Fibroblast of lung (primary cell): ENCODE data around the gene SPPL3.

Source experiments
- EZH2 ChIP-seq: IDR thresholded peaks from 2 replicates; pipeline ENCODE4 v1.5.1; 2012; ENCODE audit warnings: low read length, control low read depth, mild to moderate bottlenecking; ENCODE audit errors: missing control alignments
- TF ChIP-seq, protein P1 (sequence below), 2 donors: IDR thresholded peaks in 1 of 2; conservative IDR thresholded peaks in 1 of 2; 1 replicate in 1 of 2; 2 replicates in 1 of 2; pipeline ENCODE4 v1.5.1; 2011 to 2012; ENCODE audit warnings: low read length in 2 of 2, control low read depth in 1 of 2, inconsistent platforms in 1 of 2, low read depth in 1 of 2, mild to moderate bottlenecking in 1 of 2

DNA sequence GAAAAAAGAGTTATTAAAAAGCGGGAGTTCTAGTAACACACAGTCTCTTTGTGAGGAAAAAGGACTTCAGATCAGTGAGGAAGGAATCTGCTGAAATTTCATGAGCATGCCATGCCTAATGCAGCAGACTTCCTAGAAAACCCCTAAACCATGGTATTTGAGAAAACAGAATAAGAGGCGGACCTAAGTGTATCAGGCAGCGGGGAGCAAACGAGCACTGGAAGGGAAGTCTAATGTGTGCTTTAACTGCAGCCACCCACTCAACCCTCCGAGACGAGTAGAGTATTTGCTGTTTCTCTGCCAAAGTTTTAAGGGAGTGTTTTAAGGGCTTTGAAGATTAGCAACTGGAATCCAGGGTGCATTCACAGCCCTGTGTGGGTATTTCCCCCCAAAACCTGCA, 142.1 kb downstream of the SPPL3 start:
- TF ChIP-seq, protein P1, sequence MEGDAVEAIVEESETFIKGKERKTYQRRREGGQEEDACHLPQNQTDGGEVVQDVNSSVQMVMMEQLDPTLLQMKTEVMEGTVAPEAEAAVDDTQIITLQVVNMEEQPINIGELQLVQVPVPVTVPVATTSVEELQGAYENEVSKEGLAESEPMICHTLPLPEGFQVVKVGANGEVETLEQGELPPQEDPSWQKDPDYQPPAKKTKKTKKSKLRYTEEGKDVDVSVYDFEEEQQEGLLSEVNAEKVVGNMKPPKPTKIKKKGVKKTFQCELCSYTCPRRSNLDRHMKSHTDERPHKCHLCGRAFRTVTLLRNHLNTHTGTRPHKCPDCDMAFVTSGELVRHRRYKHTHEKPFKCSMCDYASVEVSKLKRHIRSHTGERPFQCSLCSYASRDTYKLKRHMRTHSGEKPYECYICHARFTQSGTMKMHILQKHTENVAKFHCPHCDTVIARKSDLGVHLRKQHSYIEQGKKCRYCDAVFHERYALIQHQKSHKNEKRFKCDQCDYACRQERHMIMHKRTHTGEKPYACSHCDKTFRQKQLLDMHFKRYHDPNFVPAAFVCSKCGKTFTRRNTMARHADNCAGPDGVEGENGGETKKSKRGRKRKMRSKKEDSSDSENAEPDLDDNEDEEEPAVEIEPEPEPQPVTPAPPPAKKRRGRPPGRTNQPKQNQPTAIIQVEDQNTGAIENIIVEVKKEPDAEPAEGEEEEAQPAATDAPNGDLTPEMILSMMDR (conservative IDR thresholded peaks at IDR 0.05 in 1 of 2, IDR thresholded peaks at IDR 0.05 in 1 of 2; ENCODE audit: low read depth in 1 of 2, low read length in 2 of 2), result no peak
- TF ChIP-seq EZH2, result no peak
